IMR-90 (cell line): ENCODE data around the gene MILR1. TPM values are rescaled to one million over a fixed set of nuclear protein-coding genes. Genes with fewer than 3 reads are reported as not detected.

Experiments used
- ATAC-seq: fragments of 200-7000 bp; cut with Tn5 transposase; 2 replicates; pipeline ENCODE4 v1.9.1; 2020; ENCODE audit warnings: low read depth, mild to moderate bottlenecking, moderate library complexity
- BruUV-seq: library from RNA; stranded (reverse); fragments of 400-500 nt; replicated peaks from 2 replicates; lab custom pipeline; 2021; lab: Mats Ljungman, UMichigan
- CTCF ChIA-PET: fragments of 300-600 bp; formaldehyde crosslinking; extraction: SDS; loops from one replicate; lab custom pipeline; 2021; ENCODE audit warnings: antibody characterized with exemption; lab: Yijun Ruan, JAX
- POLR2A ChIA-PET: fragments of 300-600 bp; sonication (Branson Sonifier 250); formaldehyde crosslinking; loops from one replicate; lab custom pipeline; 2022; ENCODE audit warnings: antibody characterized with exemption; ENCODE audit not compliant: unreplicated experiment; lab: Charles Lee
- DNase-seq: peaks from one replicate; pipeline ENCODE4 v3.0.0; 2013
- H2AFZ ChIP-seq: replicated peaks from 2 replicates; pipeline ENCODE3; 2013; ENCODE audit warnings: low read length, mild to moderate bottlenecking; ENCODE audit not compliant: poor library complexity
- H2AK5ac ChIP-seq: 2 replicates; pipeline ENCODE4 v1.6.1; 2013; ENCODE audit warnings: low read depth, low read length, inconsistent platforms
- H2AK9ac ChIP-seq: replicated peaks from 2 replicates; pipeline ENCODE3; 2013; ENCODE audit warnings: mild to moderate bottlenecking, low read depth, low read length, moderate library complexity; ENCODE audit not compliant: poor library complexity
- H2BK120ac ChIP-seq: 2 replicates; pipeline ENCODE4 v1.6.1; 2013; ENCODE audit warnings: low read depth, low read length, inconsistent platforms
- H2BK15ac ChIP-seq: 3 replicates; pipeline ENCODE4 v1.6.1; 2013; ENCODE audit warnings: low read depth, low read length, inconsistent platforms
- H2BK20ac ChIP-seq: 2 replicates; pipeline ENCODE4 v1.6.1; 2013; ENCODE audit warnings: low read depth, mild to moderate bottlenecking, inconsistent platforms, low read length, moderate library complexity
- H2BK5ac ChIP-seq: 2 replicates; pipeline ENCODE4 v1.6.1; 2013; ENCODE audit warnings: mild to moderate bottlenecking, low read depth, low read length, inconsistent platforms; ENCODE audit not compliant: poor library complexity, severe bottlenecking
- H3K14ac ChIP-seq: replicated peaks from 2 replicates; pipeline ENCODE4 v1.6.1; 2013; ENCODE audit warnings: low read depth, low read length, inconsistent platforms
- H3K18ac ChIP-seq: 2 replicates; pipeline ENCODE4 v1.6.1; 2013; ENCODE audit warnings: low read depth, low read length, control low read depth
- H3K23ac ChIP-seq: 2 replicates; pipeline ENCODE4 v1.6.1; 2013; ENCODE audit warnings: low read depth, low read length, inconsistent platforms
- H3K27ac ChIP-seq: 2 replicates; pipeline ENCODE4 v1.5.1; 2013; ENCODE audit warnings: mild to moderate bottlenecking, control low read depth, low read length; ENCODE audit not compliant: insufficient read depth
- H3K27me3 ChIP-seq: 2 replicates; pipeline ENCODE4 v1.6.1; 2013; ENCODE audit warnings: low read length; ENCODE audit not compliant: control insufficient read depth, insufficient read depth
- H3K36me3 ChIP-seq: 2 replicates; pipeline ENCODE4 v1.6.1; 2013; ENCODE audit warnings: low read length, mixed read lengths; ENCODE audit not compliant: control insufficient read depth, insufficient read depth
- H3K4ac ChIP-seq: 2 replicates; pipeline ENCODE4 v1.6.1; 2013; ENCODE audit warnings: low read depth, low read length, inconsistent platforms
- H3K4me1 ChIP-seq: 2 replicates; pipeline ENCODE4 v1.6.1; 2013; ENCODE audit warnings: low read length, mixed read lengths; ENCODE audit not compliant: control insufficient read depth, insufficient read depth
- H3K4me2 ChIP-seq: 2 replicates; pipeline ENCODE4 v1.6.1; 2013; ENCODE audit warnings: low read depth, mild to moderate bottlenecking, control low read depth, low read length, moderate library complexity
- H3K4me3 ChIP-seq: 2 replicates; pipeline ENCODE4 v1.5.1; 2013; ENCODE audit warnings: low read depth, mild to moderate bottlenecking, control low read depth, low read length, moderate library complexity; ENCODE audit not compliant: insufficient read depth
- H3K56ac ChIP-seq: 2 replicates; pipeline ENCODE4 v1.6.1; 2013; ENCODE audit warnings: low read length, inconsistent platforms; ENCODE audit not compliant: insufficient read depth; ENCODE audit errors: extremely low read depth
- H3K79me1 ChIP-seq, 2 experiments: 2 replicates each; pipeline ENCODE4 v1.6.1; 2013; ENCODE audit warnings: low read length in 2 of 2, inconsistent platforms in 1 of 2, low read depth in 1 of 2
- H3K9ac ChIP-seq: 2 replicates; pipeline ENCODE4 v1.6.1; 2013; ENCODE audit warnings: low read depth, low read length, control low read depth
- H3K9me1 ChIP-seq: 2 replicates; pipeline ENCODE4 v1.6.1; 2013; ENCODE audit warnings: low read length, inconsistent platforms; ENCODE audit not compliant: insufficient read depth
- H3K9me3 ChIP-seq: 2 replicates; pipeline ENCODE4 v1.6.1; 2013; ENCODE audit warnings: low read length; ENCODE audit not compliant: control insufficient read depth, insufficient read depth
- H4K20me1 ChIP-seq: 2 replicates; pipeline ENCODE4 v1.6.1; 2013; ENCODE audit warnings: low read length, inconsistent platforms; ENCODE audit not compliant: insufficient read depth
- H4K5ac ChIP-seq: 2 replicates; pipeline ENCODE4 v1.6.1; 2013; ENCODE audit warnings: mild to moderate bottlenecking, low read depth, low read length, control low read depth
- H4K8ac ChIP-seq, 2 experiments: 2 replicates each; pipeline ENCODE4 v1.6.1; 2013; ENCODE audit warnings: low read depth in 2 of 2, low read length in 2 of 2, control low read depth in 1 of 2, inconsistent platforms in 1 of 2
- H4K91ac ChIP-seq: 2 replicates; pipeline ENCODE4 v1.6.1; 2013; ENCODE audit warnings: low read depth, low read length, inconsistent platforms; ENCODE audit not compliant: insufficient read depth
- BHLHE40 ChIP-seq: fragments of 150-350 bp; IDR thresholded peaks from 2 replicates; pipeline ENCODE4 v1.6.1; 2016; ENCODE audit warnings: mild to moderate bottlenecking, low read depth, low read length
- CEBPB ChIP-seq: IDR thresholded peaks from 2 replicates; pipeline ENCODE4 v1.6.1; 2012; ENCODE audit warnings: low read depth, low read length, improper control_type of control experiment
- CHD1 ChIP-seq: IDR thresholded peaks from 2 replicates; pipeline ENCODE4 v1.6.1; 2012; ENCODE audit warnings: low read depth, low read length, improper control_type of control experiment
- CTCF ChIP-seq: conservative IDR thresholded peaks from 2 replicates; pipeline ENCODE4 v1.5.1; 2012; ENCODE audit warnings: mild to moderate bottlenecking, low read depth, low read length, improper control_type of control experiment
- ELK1 ChIP-seq: fragments of 150-350 bp; IDR thresholded peaks from 2 replicates; pipeline ENCODE4 v1.6.1; 2016; ENCODE audit warnings: low read depth, mild to moderate bottlenecking, low read length, moderate library complexity, borderline replicate concordance
- FOS ChIP-seq: fragments of 150-350 bp; IDR thresholded peaks from 2 replicates; pipeline ENCODE4 v1.6.1; 2016; ENCODE audit warnings: low read depth, low read length
- MAFK ChIP-seq: IDR thresholded peaks from 2 replicates; pipeline ENCODE4 v1.6.1; 2012; ENCODE audit warnings: low read depth, low read length, improper control_type of control experiment
- RAD21 ChIP-seq: IDR thresholded peaks from 2 replicates; pipeline ENCODE4 v1.6.1; 2012; ENCODE audit warnings: low read length, improper control_type of control experiment
- RCOR1 ChIP-seq: IDR thresholded peaks from 2 replicates; pipeline ENCODE4 v1.6.1; 2012; ENCODE audit warnings: mild to moderate bottlenecking, low read length, improper control_type of control experiment; ENCODE audit not compliant: insufficient replicate concordance
- USF2 ChIP-seq: fragments of 150-350 bp; IDR thresholded peaks from 2 replicates; pipeline ENCODE4 v1.6.1; 2017; ENCODE audit warnings: mild to moderate bottlenecking, antibody characterized with exemption, low read length, low read depth
- WGBS, 2 experiments: methylation state at CpG; one replicate each; pipeline versions ENCODE4 v1.1.5 to v1.1.7; 2013; ENCODE audit warnings: missing lambda C conversion rate in 2 of 2; ENCODE audit not compliant: insufficient read length in 1 of 2; ENCODE audit errors: extremely low coverage in 2 of 2; 5-methylcytosine and 5-hydroxymethylcytosine counted together
- dilution Hi-C: fragments of 300-500 bp; cut with HindIII; formaldehyde crosslinking; loops from one replicate; pipeline ENCODE4 v1.14.3; 2018; ENCODE audit warnings: low sequenced_read_pairs; ENCODE audit not compliant: unreplicated experiment
- in situ Hi-C: fragments of 300-500 bp; cut with MboI; formaldehyde crosslinking; loops from 3 replicates; pipeline ENCODE4 v1.14.3; 2019; ENCODE audit warnings: low sequenced_read_pairs, inconsistent platforms, mixed read lengths
- intact Hi-C: fragments of 100-400 bp; cut with micrococcal nuclease; formaldehyde crosslinking; loops from 2 replicates; pipeline ENCODE4 v1.10.0; 2022
- polyA plus RNA-seq, 3 experiments: library from polyadenylated mRNA; depleted of rRNA; stranded (reverse); fragments of >200 nt; gene quantifications; 2 replicates each; pipeline ENCODE4 v1.2.3, GENCODE V29; 2012; ENCODE audit warnings: low replicate concordance in 1 of 3
- total RNA-seq: library from RNA; depleted of rRNA; stranded (reverse); fragments of >200 nt; gene quantifications from 2 replicates; pipeline ENCODE4 v1.2.3, GENCODE V29; 2012

Gene MILR1
- total and polyA plus RNA-seq, 2 of the 4 experiments (the other 2 are of a cell fraction), result 0.36 to 0.44 TPM

GRCh38 chr17:64411999-64412771 lies 36.7 kb upstream of the MILR1 start:
- Histone ChIP-seq H2BK5ac (no peak overlapping the region), H3K56ac (no peak overlapping the region), H3K79me1 (no peaks in the 10 kb centered on the region), H3K9me3 (peaks cover 4% of the 10 kb centered on the region; the same call in 1 of the 2 replicates), H3K36me3 (no peaks in the 10 kb centered on the region), H3K14ac (no peak overlapping the region), H2BK15ac (no peak overlapping the region), H2AFZ (peak overlapping the region; percentile 46), H2BK20ac (no peak overlapping the region), H4K20me1 (no peaks in the 10 kb centered on the region), H3K18ac (no peak overlapping the region), H3K27me3 (peaks cover 19% of the 10 kb centered on the region), H3K27ac (no peak overlapping the region), H2AK5ac (no peak overlapping the region), H4K91ac (no peak overlapping the region), H3K4me2 (peak overlapping the region; percentile 17; the same call in 1 of the 2 replicates), H3K4ac (no peak overlapping the region), H3K23ac (no peak overlapping the region), H2BK120ac (no peak overlapping the region), H4K8ac (no peak overlapping the region), H3K9me1 (0 out of 2 replicates have a peak, but pooled peaks cover 4% of the 10 kb centered on the region), H3K4me1 (peaks cover 3% of the 10 kb centered on the region; the same call in 1 of the 2 replicates), H4K5ac (no peak overlapping the region), H3K9ac (no peak overlapping the region), H2AK9ac (no peak overlapping the region), H3K4me3 (no peak overlapping the region)
- no peak for TF ChIP-seq USF2
- TF ChIP-seq BHLHE40, result no peak
- TF ChIP-seq RCOR1, result no peak
- no peak for TF ChIP-seq CTCF
- no peak for TF ChIP-seq ELK1
- no peak for TF ChIP-seq CHD1
- no peak for TF ChIP-seq MAFK
- no peak for TF ChIP-seq CEBPB
- no peak for TF ChIP-seq RAD21
- no peak for TF ChIP-seq FOS
- ChIA-PET CTCF (no interaction called here), POLR2A (no interaction called here)
- WGBS, 2 experiments, result 4% methylated on average over 5 of the region's 24 CpGs; no CpG with 5 or more reads in 1 of the 2 experiments
- dilution Hi-C loops, result no loop called here
- in situ Hi-C loops, result no loop called here
- ATAC-seq (peak; percentile 27; the same call in 1 of the 2 replicates), DNase-seq (no peak)
- no TSS peak for BruUV-seq
- intact Hi-C loops, result no loop called here
